K562 (cell line): ENCODE measurements around the gene EPYC.

Source experiments
- ARNT ChIP-seq, 2 experiments: fragments of 450-650 bp; IDR thresholded peaks; 2 replicates each; pipeline ENCODE4 v1.6.1; 2016; ENCODE audit warnings: mild to moderate bottlenecking in 1 of 2
- FOXJ3 ChIP-seq: sonication (generic); formaldehyde crosslinking; IDR thresholded peaks from 2 replicates; pipeline ENCODE4 v1.4.0; 2020; ENCODE audit warnings: mild to moderate bottlenecking, missing genetic modification reagents
- ILF3 ChIP-seq: fragments of 450-650 bp; IDR thresholded peaks from 2 replicates; pipeline ENCODE4 v1.6.1; 2018; ENCODE audit warnings: antibody characterized with exemption, mild to moderate bottlenecking, moderate library complexity, borderline replicate concordance
- NFRKB ChIP-seq: fragments of 450-650 bp; IDR thresholded peaks from 2 replicates; pipeline ENCODE4 v1.6.1; 2016; ENCODE audit warnings: low read depth
- POLR2A ChIP-seq: fragments of 450-650 bp; conservative IDR thresholded peaks from 2 replicates; pipeline ENCODE4 v1.6.1; 2016
- SMC3 ChIP-seq: conservative IDR thresholded peaks from 2 replicates; pipeline ENCODE4 v1.6.1; 2011; ENCODE audit warnings: low read depth, low read length, improper control_type of control experiment; ENCODE audit not compliant: insufficient read depth
- YY1 ChIP-seq, 3 experiments: IDR thresholded peaks; 2 replicates each; pipeline ENCODE4 v1.6.1; 2011; ENCODE audit warnings: low read length in 2 of 3, mild to moderate bottlenecking in 2 of 3, moderate library complexity in 2 of 3, borderline replicate concordance in 1 of 3, control low read depth in 1 of 3, low read depth in 1 of 3; ENCODE audit not compliant: insufficient read depth in 3 of 3, insufficient replicate concordance in 2 of 3, control insufficient read depth in 1 of 3, insufficient read length in 1 of 3; ENCODE audit errors: extremely low read depth in 1 of 3
- ZNF586 ChIP-seq: fragments of 450-650 bp; formaldehyde crosslinking; conservative IDR thresholded peaks from 2 replicates; pipeline ENCODE4 v1.4.0; 2020; ENCODE audit warnings: mild to moderate bottlenecking, moderate library complexity

DNA sequence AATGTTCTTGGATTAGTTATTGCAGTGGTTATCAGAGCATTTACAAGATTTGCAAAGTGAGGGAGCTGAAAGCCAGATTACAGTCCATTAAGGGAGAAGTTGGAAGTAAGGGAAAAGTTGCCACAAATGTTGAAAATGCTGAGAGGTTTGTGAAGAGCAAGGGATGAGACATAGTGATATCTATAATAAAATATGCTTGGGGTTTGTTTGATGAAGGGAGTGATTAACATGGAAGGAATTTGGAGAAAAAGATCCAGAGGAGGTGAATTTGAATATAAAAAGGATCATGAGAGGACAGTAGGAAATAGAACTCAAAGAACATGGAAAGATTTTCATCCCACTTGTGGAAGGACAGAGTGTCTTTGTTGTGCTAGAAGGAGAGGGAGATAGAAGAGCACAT, 30.5 kb downstream of the EPYC start:
- TF ChIP-seq YY1 (IDR thresholded peaks at IDR 0.05; ENCODE audit: borderline replicate concordance in 1 of 3, control insufficient read depth in 1 of 3, extremely low read depth in 1 of 3, insufficient read depth in 3 of 3, insufficient read length in 1 of 3, insufficient replicate concordance in 2 of 3, low read depth in 1 of 3, low read length in 2 of 3): no peak
- no peak for TF ChIP-seq POLR2A
- no peak for TF ChIP-seq FOXJ3 (CRISPR knock-in tag)
- no peak for TF ChIP-seq ARNT (IDR thresholded peaks at IDR 0.05)
- no peak for TF ChIP-seq SMC3
- no peak for TF ChIP-seq ILF3
- TF ChIP-seq ZNF586 (CRISPR knock-in tag): no peak
- TF ChIP-seq NFRKB: no peak
